ENCODE measurements around the gene BOK.

The BOK gene

DNA sequence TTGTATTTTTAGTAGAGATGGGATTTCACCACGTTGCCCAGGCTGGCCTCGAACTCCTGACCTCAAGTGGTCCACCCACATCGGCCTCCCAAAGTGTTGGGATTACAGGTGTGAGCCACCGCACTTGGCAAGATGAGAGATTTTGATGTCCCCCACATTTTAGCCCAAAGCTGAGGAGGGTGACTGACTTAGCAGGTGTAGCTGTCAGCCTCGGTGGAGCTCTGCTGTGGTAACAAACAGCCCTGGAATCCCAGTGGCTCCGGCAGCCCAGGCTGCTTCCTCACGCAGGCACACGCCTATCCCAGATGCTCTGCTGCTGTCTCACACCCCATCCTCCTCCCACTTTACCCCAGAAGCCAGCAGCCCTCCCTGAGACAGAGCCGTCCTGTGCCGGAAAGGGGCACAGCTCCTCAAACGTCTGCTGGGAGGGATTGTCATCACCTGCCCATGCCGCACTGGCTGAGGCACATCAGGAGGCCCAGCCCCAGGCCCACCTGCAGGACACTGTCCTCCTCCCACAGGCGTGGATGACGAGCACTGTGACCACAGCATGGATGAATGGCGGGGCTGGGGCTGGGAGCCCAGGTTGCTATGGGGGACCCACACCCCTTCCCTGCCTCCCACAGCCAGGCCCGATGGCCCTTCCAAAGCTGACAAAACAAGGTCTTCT is 10.6 kb upstream of the BOK start:
- Histone ChIP-seq H2BK15ac (ENCODE audit: low read depth, poor library complexity, severe bottlenecking) (no peak overlapping the region), H3K27ac (ENCODE audit: low read length, poor library complexity, severe bottlenecking) (peak overlapping the region; percentile 68), H2BK120ac (ENCODE audit: low read depth, low read length) (no peak overlapping the region), H3K79me1 (replicated peaks; ENCODE audit: low read length, poor library complexity, severe bottlenecking) (peaks cover 1% of the 10 kb centered on the region), H3K27me3 (ENCODE audit: control insufficient read depth in 1 of 2, insufficient read depth in 1 of 2, low read length in 2 of 2) (peaks cover 0 to 59% of the 10 kb centered on the region in 2 experiments), H2BK12ac (ENCODE audit: low read length in 2 of 2) (peak overlapping the region in 1 of 2 experiments; percentile 7), H3K4ac (ENCODE audit: low read depth in 1 of 2, low read length in 2 of 2) (no peak overlapping the region), H4K8ac (ENCODE audit: low read length) (no peak overlapping the region), H4K91ac (ENCODE audit: low read length) (peak overlapping the region; percentile 61), H3K18ac (ENCODE audit: low read depth in 1 of 2, low read length in 2 of 2) (peak overlapping the region in 1 of 2 experiments; percentile 28), H2BK5ac (ENCODE audit: low read depth, low read length, poor library complexity, severe bottlenecking) (no peak overlapping the region), H2AFZ (ENCODE audit: low read depth, low read length) (no peak overlapping the region), H3K9ac (ENCODE audit: low read length) (no peak overlapping the region), H3K4me2 (ENCODE audit: low read length, poor library complexity, severe bottlenecking) (no peak overlapping the region), H2AK5ac (ENCODE audit: low read length, severe bottlenecking) (peak overlapping the region; percentile 74), H3K36me3 (ENCODE audit: control insufficient read depth in 1 of 2, insufficient read depth in 2 of 2, low read depth in 1 of 2, low read length in 2 of 2) (no peaks in the 10 kb centered on the region), H3K23ac (ENCODE audit: low read length in 2 of 2) (no peak overlapping the region), H3K14ac (ENCODE audit: low read length in 2 of 2) (no peak overlapping the region), H3K4me1 (ENCODE audit: control insufficient read depth, insufficient read depth, low read depth, low read length) (peaks cover 33% of the 10 kb centered on the region), H3K4me3 (ENCODE audit: insufficient read depth in 1 of 2, low read depth in 1 of 2, low read length in 2 of 2) (no peak overlapping the region), H3K9me3 (ENCODE audit: control insufficient read depth, low read length) (no peaks in the 10 kb centered on the region)
- WGBS, result 90% methylated on average over 15 of the region's 16 CpGs
- no peak for DNase-seq

- no peak overlapping the region for H3K4me2 ChIP-seq (ENCODE audit: low read length, poor library complexity, severe bottlenecking)
- H3K9me3 ChIP-seq (ENCODE audit: control insufficient read depth, low read length), result no peaks in the 10 kb centered on the region
- peaks cover 1% of the 10 kb centered on the region for H3K79me1 ChIP-seq (replicated peaks; ENCODE audit: low read length, poor library complexity, severe bottlenecking)
- no peak overlapping the region for H3K4ac ChIP-seq (ENCODE audit: low read depth in 1 of 2, low read length in 2 of 2)
- H3K23ac ChIP-seq (ENCODE audit: low read length in 2 of 2), result no peak overlapping the region
- H2BK12ac ChIP-seq (ENCODE audit: low read length in 2 of 2), result peak overlapping the region in 1 of 2 experiments; percentile 11
- H2AK5ac ChIP-seq (ENCODE audit: low read length, severe bottlenecking), result peak overlapping the region; percentile 86
- H3K4me1 ChIP-seq (ENCODE audit: control insufficient read depth, insufficient read depth, low read depth, low read length), result peaks cover 33% of the 10 kb centered on the region
- peaks cover 0 to 56% of the 10 kb centered on the region in 2 experiments for H3K27me3 ChIP-seq (ENCODE audit: control insufficient read depth in 1 of 2, insufficient read depth in 1 of 2, low read length in 2 of 2)
- H3K4me3 ChIP-seq (ENCODE audit: insufficient read depth in 1 of 2, low read depth in 1 of 2, low read length in 2 of 2), result no peak overlapping the region
- WGBS, result 91% methylated on average over 3 of the region's 3 CpGs
- H3K14ac ChIP-seq (ENCODE audit: low read length in 2 of 2), result no peak overlapping the region
- DNase-seq, result no peak
- H4K91ac ChIP-seq (ENCODE audit: low read length), result peak overlapping the region; percentile 61
- H2BK5ac ChIP-seq (ENCODE audit: low read depth, low read length, poor library complexity, severe bottlenecking), result no peak overlapping the region
- peak overlapping the region; percentile 12 for H2BK15ac ChIP-seq (ENCODE audit: low read depth, poor library complexity, severe bottlenecking)
- no peak overlapping the region for H2AFZ ChIP-seq (ENCODE audit: low read depth, low read length)
- H4K8ac ChIP-seq (ENCODE audit: low read length), result no peak overlapping the region
- H3K36me3 ChIP-seq (ENCODE audit: control insufficient read depth in 1 of 2, insufficient read depth in 2 of 2, low read depth in 1 of 2, low read length in 2 of 2), result no peaks in the 10 kb centered on the region
- H2BK120ac ChIP-seq (ENCODE audit: low read depth, low read length), result no peak overlapping the region
- peak overlapping the region in 1 of 2 experiments; percentile 48 for H3K18ac ChIP-seq (ENCODE audit: low read depth in 1 of 2, low read length in 2 of 2)
- no peak overlapping the region for H3K9ac ChIP-seq (ENCODE audit: low read length)
- no peak overlapping the region for H3K27ac ChIP-seq (ENCODE audit: low read length, poor library complexity, severe bottlenecking)
These were observed 10.1 kb upstream of the BOK start for GRCh38 chr2:241548451-241548835.

DNA sequence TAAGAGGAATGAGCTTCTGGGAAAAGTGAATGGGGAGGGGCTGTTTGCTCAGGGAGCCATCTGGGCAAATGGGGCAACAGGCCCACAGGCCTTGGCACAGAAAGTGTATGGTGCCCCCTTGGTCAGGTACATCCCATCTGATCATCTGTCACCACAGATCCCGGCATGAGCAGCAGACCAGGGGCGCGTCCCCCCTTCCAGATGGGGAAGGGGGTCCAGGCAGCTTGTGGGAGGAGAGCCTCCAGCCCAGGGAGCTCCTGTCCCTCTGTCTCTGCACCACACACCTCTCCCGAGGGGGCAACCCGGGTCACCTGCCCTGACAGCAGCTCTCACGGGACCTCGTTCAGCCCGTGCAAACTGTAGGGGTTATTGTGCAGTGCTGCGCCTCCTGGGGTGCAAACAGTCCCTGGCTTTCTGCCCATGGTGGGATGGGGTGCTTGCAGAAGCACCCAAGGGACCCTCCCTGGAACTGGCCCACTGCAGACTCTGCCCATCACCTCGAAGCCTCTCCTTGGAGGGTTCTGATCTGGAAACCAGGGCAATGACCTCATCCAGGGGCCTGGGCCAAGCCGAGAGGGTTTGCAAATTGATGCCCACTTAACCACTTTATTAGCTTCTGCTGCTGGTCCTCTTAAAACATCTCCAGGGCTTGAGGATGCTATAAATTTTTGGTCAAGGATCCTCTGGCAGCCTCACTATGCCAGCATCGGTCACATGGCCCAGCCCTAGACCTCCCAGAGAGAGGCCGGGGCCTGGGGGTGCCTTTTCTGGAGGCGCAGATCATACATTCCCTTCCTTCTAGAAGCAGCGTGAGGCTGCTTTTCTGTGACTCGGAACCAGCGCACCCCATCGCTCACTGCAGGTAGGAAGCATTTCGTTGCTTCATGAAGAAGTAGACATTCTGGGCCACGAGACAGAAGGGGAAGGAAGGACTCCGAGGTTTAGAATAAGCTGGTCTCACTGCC is 7.6 kb upstream of the BOK start:
- WGBS, result 86% methylated on average over 21 of the region's 21 CpGs
- peaks cover 7% of the 10 kb centered on the region for H3K9me3 ChIP-seq (ENCODE audit: control insufficient read depth, low read length)

GRCh38 chr2:241551599-241551997 is 6.9 kb upstream of the BOK start:
- Histone ChIP-seq H3K27me3 (ENCODE audit: control insufficient read depth in 1 of 2, insufficient read depth in 1 of 2, low read length in 2 of 2) (peaks cover 0 to 63% of the 10 kb centered on the region in 2 experiments), H3K4ac (ENCODE audit: low read depth in 1 of 2, low read length in 2 of 2) (no peak overlapping the region), H3K4me3 (ENCODE audit: insufficient read depth in 1 of 2, low read depth in 1 of 2, low read length in 2 of 2) (peak overlapping the region in 1 of 2 experiments; percentile 53), H2BK12ac (ENCODE audit: low read length in 2 of 2) (peak overlapping the region in 1 of 2 experiments; percentile 12), H3K36me3 (ENCODE audit: control insufficient read depth in 1 of 2, insufficient read depth in 2 of 2, low read depth in 1 of 2, low read length in 2 of 2) (no peaks in the 10 kb centered on the region), H2BK15ac (ENCODE audit: low read depth, poor library complexity, severe bottlenecking) (peak overlapping the region; percentile 67), H2AK5ac (ENCODE audit: low read length, severe bottlenecking) (no peak overlapping the region), H3K27ac (ENCODE audit: low read length, poor library complexity, severe bottlenecking) (no peak overlapping the region), H3K4me2 (ENCODE audit: low read length, poor library complexity, severe bottlenecking) (no peak overlapping the region), H3K14ac (ENCODE audit: low read length in 2 of 2) (no peak overlapping the region), H3K18ac (ENCODE audit: low read depth in 1 of 2, low read length in 2 of 2) (no peak overlapping the region), H3K9ac (ENCODE audit: low read length) (no peak overlapping the region), H3K23ac (ENCODE audit: low read length in 2 of 2) (no peak overlapping the region), H2AFZ (ENCODE audit: low read depth, low read length) (no peak overlapping the region), H3K79me1 (replicated peaks; ENCODE audit: low read length, poor library complexity, severe bottlenecking) (peaks cover 1% of the 10 kb centered on the region), H2BK120ac (ENCODE audit: low read depth, low read length) (no peak overlapping the region), H4K91ac (ENCODE audit: low read length) (no peak overlapping the region), H4K8ac (ENCODE audit: low read length) (no peak overlapping the region), H3K4me1 (ENCODE audit: control insufficient read depth, insufficient read depth, low read depth, low read length) (peaks cover 23% of the 10 kb centered on the region), H2BK5ac (ENCODE audit: low read depth, low read length, poor library complexity, severe bottlenecking) (no peak overlapping the region), H3K9me3 (ENCODE audit: control insufficient read depth, low read length) (peaks cover 14% of the 10 kb centered on the region)
- 83% methylated on average over 11 of the region's 12 CpGs for WGBS
- no peak for DNase-seq

More for the DNA sequence above, 7.6 kb upstream of the BOK start:
- H2BK120ac ChIP-seq (ENCODE audit: low read depth, low read length), result no peak overlapping the region
- peaks cover 1% of the 10 kb centered on the region for H3K79me1 ChIP-seq (replicated peaks; ENCODE audit: low read length, poor library complexity, severe bottlenecking)
- no peak overlapping the region for H3K27ac ChIP-seq (ENCODE audit: low read length, poor library complexity, severe bottlenecking)
- H3K4ac ChIP-seq (ENCODE audit: low read depth in 1 of 2, low read length in 2 of 2), result peak overlapping the region in 1 of 2 experiments; percentile 48
- H3K4me2 ChIP-seq (ENCODE audit: low read length, poor library complexity, severe bottlenecking), result no peak overlapping the region
- H4K91ac ChIP-seq (ENCODE audit: low read length), result no peak overlapping the region
- no peak overlapping the region for H3K4me3 ChIP-seq (ENCODE audit: insufficient read depth in 1 of 2, low read depth in 1 of 2, low read length in 2 of 2)
- H2BK15ac ChIP-seq (ENCODE audit: low read depth, poor library complexity, severe bottlenecking), result peak overlapping the region; percentile 67
- no peak overlapping the region for H2AFZ ChIP-seq (ENCODE audit: low read depth, low read length)
- peak overlapping the region in 1 of 2 experiments; percentile 93 for H3K14ac ChIP-seq (ENCODE audit: low read length in 2 of 2)
- H3K18ac ChIP-seq (ENCODE audit: low read depth in 1 of 2, low read length in 2 of 2), result peak overlapping the region; percentile 55 to 88
- H3K36me3 ChIP-seq (ENCODE audit: control insufficient read depth in 1 of 2, insufficient read depth in 2 of 2, low read depth in 1 of 2, low read length in 2 of 2), result no peaks in the 10 kb centered on the region
- peak overlapping the region in 1 of 2 experiments; percentile 90 for H2BK12ac ChIP-seq (ENCODE audit: low read length in 2 of 2)
- H3K9ac ChIP-seq (ENCODE audit: low read length), result no peak overlapping the region
- peak overlapping the region; percentile 22 for H2AK5ac ChIP-seq (ENCODE audit: low read length, severe bottlenecking)
- no peak overlapping the region for H2BK5ac ChIP-seq (ENCODE audit: low read depth, low read length, poor library complexity, severe bottlenecking)
- peaks cover 0 to 70% of the 10 kb centered on the region in 2 experiments for H3K27me3 ChIP-seq (ENCODE audit: control insufficient read depth in 1 of 2, insufficient read depth in 1 of 2, low read length in 2 of 2)
- no peak overlapping the region for H3K23ac ChIP-seq (ENCODE audit: low read length in 2 of 2)
- peak overlapping the region; percentile 35 for H4K8ac ChIP-seq (ENCODE audit: low read length)
- peaks cover 23% of the 10 kb centered on the region for H3K4me1 ChIP-seq (ENCODE audit: control insufficient read depth, insufficient read depth, low read depth, low read length)
- DNase-seq, result no peak

Measured in mesenchymal stem cell (in vitro differentiated cells and primary cell).